GM20000 (cell line): ENCODE measurements around the gene SMARCAL1.

ENCODE experiments used
- DNase-seq: peaks from one replicate; pipeline ENCODE4 v3.0.0; 2012; ENCODE audit warnings: low spot score
- CTCF ChIP-seq: IDR thresholded peaks from 2 replicates; pipeline ENCODE4 v1.5.1; 2012; ENCODE audit warnings: mild to moderate bottlenecking, control low read depth; ENCODE audit errors: extremely low read depth, missing control alignments

Gene SMARCAL1

GRCh38 chr2:216423071-216423470, 10.8 kb downstream of the SMARCAL1 start:
- TF ChIP-seq CTCF = no peak
- no peak for DNase-seq

DNA sequence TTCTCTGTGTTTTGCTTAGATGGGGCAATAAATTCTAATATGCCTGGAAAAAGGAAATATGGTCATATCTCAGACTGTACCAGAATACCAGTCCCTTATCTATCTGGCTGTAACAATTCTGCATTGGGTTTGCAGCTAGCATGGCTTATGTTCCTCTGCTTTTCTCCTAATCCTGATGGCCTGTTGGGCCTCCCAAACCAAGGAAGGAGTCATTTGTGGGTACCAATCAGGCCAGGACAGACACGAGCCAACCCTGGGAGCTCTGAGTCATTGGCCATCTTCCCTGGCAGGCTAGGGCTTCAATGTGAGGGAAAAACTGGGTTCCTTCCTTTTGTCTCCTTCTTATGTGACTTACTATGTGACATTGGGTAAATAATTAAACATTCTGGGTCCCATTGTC, 12.0 kb downstream of the SMARCAL1 start:
- no peak for DNase-seq
- no peak for TF ChIP-seq CTCF

GRCh38 chr2:216425008-216425787, 12.9 kb downstream of the SMARCAL1 start:
- no peak for TF ChIP-seq CTCF
- no peak for DNase-seq

GRCh38 chr2:216426166-216426777, 14.0 kb downstream of the SMARCAL1 start:
- no peak for DNase-seq
- TF ChIP-seq CTCF = no peak

GRCh38 chr2:216426938-216427337, 14.7 kb downstream of the SMARCAL1 start:
- no peak for TF ChIP-seq CTCF
- no peak for DNase-seq

DNA sequence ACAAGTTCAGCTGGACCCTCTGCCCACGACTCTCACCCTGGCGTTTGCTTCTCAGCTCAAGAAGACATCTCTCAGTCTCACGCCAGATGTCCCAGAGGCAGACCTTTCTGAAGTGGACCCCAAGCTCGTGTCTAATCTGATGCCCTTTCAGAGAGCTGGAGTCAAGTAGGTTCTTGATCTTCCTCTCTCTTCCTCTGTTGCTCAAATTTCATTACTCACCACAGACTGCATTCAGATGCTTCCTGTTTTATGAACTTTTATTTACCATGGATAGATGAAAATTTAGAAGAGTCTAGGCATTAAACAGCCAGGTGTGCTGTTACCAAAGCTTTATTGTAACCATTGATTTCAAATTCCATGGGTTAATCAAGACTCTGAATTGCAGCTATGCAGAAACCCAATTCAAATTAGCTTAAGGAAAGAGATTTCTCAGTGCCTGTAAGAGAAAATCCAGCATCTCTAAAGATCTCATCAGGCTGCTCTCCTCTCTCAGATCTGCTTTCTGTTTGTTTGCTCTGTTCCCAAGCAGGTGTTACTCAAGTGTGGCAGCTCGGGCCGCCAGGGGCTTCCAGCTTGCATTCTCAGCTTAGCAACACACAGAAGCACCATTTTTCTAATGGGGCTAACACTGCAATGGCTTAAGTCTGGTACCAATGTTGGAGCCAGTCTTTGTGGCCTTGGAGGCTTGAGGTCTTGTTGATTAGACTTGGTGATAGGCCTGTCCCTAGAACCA, 16.5 kb downstream of the SMARCAL1 start:
- TF ChIP-seq CTCF = no peak
- DNase-seq = no peak

DNA sequence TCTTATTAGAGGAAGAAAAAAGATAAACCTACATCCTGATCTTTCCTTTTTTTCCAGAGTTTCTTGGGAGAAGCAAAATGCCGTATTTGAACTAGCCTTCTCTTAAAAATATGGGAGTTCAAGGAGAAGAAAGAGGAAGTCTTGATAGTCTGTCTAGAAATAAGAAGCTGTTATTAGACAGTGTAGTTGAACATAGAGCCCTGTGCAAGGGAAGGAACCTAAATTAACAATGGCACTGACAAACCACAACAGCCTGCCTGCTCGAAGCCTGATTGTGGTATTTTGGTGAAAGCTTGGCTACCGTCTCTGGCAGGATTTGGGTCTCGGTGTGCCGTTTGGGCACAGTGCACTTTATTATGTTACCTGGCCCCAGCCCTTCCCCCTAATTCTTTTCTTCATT, 17.1 kb downstream of the SMARCAL1 start:
- no peak for TF ChIP-seq CTCF
- DNase-seq = no peak
